BLaER1 (cell line): ENCODE results near the gene GFOD1.

Source experiments
- H3K27ac ChIP-seq: shearing (Covaris generic); formaldehyde crosslinking; 2 replicates; pipeline ENCODE4 v1.8.1; 2022
- H3K27me3 ChIP-seq: shearing (Covaris generic); formaldehyde crosslinking; 2 replicates; pipeline ENCODE4 v1.8.1; 2022
- H3K36me3 ChIP-seq: shearing (Covaris generic); formaldehyde crosslinking; 2 replicates; pipeline ENCODE4 v1.8.1; 2022
- H3K4me1 ChIP-seq: shearing (Covaris generic); formaldehyde crosslinking; 2 replicates; pipeline ENCODE4 v1.8.1; 2022
- H3K4me2 ChIP-seq: shearing (Covaris generic); formaldehyde crosslinking; 2 replicates; pipeline ENCODE4 v1.8.1; 2022
- H3K4me3 ChIP-seq: shearing (Covaris generic); formaldehyde crosslinking; 2 replicates; pipeline ENCODE4 v1.8.1; 2022
- H3K9ac ChIP-seq: shearing (Covaris generic); formaldehyde crosslinking; 2 replicates; pipeline ENCODE4 v1.8.1; 2022
- H3K9me3 ChIP-seq: shearing (Covaris generic); formaldehyde crosslinking; 2 replicates; pipeline ENCODE4 v1.8.1; 2022
- H4K20me1 ChIP-seq: shearing (Covaris generic); formaldehyde crosslinking; 2 replicates; pipeline ENCODE4 v1.8.1; 2022
- Cebpa-rat ChIP-seq: shearing (Covaris generic); IDR thresholded peaks from 2 replicates; pipeline ENCODE4 v1.8.1; 2022

The GFOD1 gene

DNA sequence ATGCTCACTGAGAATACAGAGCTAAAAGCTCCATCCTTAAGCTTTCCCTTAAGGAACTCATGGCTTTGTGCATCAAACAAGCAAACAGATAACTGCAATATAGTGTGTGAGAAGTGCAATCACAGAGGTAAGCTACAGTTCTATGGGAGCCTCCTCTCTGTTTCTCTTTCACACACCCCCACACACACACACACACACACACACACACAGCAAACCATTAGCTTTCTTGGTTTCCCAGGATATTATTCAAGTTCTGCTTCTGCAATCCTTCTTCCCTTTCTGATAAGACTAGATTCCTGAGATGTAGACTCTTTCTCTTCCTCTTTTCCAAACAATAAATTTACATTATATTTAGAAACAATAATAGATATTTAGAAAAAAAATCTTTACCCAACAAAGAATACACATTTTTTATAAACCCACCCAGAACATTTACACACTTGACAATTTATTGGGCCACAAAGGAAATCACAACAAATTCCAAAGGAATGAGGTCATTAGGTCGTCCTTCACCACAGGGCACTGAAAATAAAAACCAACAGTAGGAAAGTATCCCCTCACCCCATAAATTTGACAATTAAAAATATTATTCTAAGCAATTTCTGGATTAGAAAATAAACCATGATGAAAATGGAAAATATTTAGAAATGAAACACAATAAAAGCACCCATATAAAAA, 9.3 kb upstream of the GFOD1 start:
- TF ChIP-seq Cebpa-rat: no peak
- no peak overlapping the region for H3K27ac ChIP-seq
- no peaks in the 10 kb centered on the region for H3K27me3 ChIP-seq
- no peak overlapping the region for H3K4me3 ChIP-seq
- H3K9ac ChIP-seq: no peak overlapping the region
- H4K20me1 ChIP-seq: no peaks in the 10 kb centered on the region
- no peak overlapping the region for H3K4me2 ChIP-seq
- no peaks in the 10 kb centered on the region for H3K36me3 ChIP-seq
- no peaks in the 10 kb centered on the region for H3K4me1 ChIP-seq
- no peaks in the 10 kb centered on the region for H3K9me3 ChIP-seq

DNA sequence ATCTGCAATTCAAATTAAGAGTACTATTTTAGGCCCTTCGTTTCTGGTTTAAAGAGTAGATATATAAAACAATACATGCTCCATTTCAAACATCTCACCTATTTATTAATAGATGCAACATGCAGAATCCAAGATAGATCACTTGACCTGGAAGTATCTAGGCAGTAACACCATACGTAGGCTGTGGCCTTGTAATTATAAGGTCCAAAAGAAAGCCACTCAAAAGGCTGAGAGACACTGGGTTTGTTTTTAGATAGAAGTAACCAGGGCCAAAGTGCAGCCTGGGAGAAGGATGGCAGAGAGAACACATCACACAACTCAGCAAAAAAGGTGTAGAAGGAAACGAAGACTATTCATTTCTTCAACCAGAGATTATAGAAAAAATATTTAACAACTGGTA, 8.4 kb upstream of the GFOD1 start:
- TF ChIP-seq Cebpa-rat: no peak
- Histone ChIP-seq H4K20me1 (no peaks in the 10 kb centered on the region), H3K27ac (no peak overlapping the region), H3K4me3 (no peak overlapping the region), H3K4me2 (no peak overlapping the region), H3K9ac (no peak overlapping the region), H3K36me3 (no peaks in the 10 kb centered on the region), H3K4me1 (no peaks in the 10 kb centered on the region), H3K27me3 (no peaks in the 10 kb centered on the region), H3K9me3 (no peaks in the 10 kb centered on the region)

DNA sequence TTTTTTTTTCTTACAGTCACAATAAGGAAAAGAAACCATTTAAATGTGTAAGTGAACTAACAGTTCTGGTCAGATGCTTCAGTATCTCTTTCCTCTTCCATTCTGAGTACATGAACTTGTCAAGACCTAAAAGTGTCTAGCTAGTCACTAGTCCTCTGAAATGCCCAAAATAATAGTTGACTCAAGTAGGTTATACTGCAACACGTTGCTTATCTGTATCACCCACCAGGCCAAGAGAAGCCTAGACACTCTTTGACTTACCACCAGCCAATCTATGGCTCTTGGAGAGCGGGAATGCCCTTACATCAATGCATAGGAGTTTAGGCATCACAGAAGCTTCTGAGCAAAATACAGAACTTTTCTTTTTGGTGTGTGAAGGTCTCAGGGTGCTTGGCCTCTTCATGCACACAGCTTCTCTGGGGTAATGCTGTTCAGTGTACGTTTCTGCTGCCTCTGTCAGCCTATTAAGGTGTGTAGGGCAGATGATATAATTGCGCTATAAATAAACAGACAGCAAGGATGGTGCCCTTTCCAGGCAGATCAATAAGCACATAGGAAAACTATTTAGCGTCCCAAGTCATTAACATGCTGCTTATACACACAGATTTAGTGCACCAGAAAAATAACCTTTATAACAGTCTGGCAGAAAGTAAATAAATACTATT, 7.8 kb upstream of the GFOD1 start:
- TF ChIP-seq Cebpa-rat: no peak
- H3K4me1 ChIP-seq: no peaks in the 10 kb centered on the region
- H3K27ac ChIP-seq: no peak overlapping the region
- no peak overlapping the region for H3K4me2 ChIP-seq
- H3K27me3 ChIP-seq: no peaks in the 10 kb centered on the region
- H3K9ac ChIP-seq: no peak overlapping the region
- no peaks in the 10 kb centered on the region for H3K36me3 ChIP-seq
- no peaks in the 10 kb centered on the region for H3K9me3 ChIP-seq
- no peak overlapping the region for H3K4me3 ChIP-seq
- no peaks in the 10 kb centered on the region for H4K20me1 ChIP-seq

DNA sequence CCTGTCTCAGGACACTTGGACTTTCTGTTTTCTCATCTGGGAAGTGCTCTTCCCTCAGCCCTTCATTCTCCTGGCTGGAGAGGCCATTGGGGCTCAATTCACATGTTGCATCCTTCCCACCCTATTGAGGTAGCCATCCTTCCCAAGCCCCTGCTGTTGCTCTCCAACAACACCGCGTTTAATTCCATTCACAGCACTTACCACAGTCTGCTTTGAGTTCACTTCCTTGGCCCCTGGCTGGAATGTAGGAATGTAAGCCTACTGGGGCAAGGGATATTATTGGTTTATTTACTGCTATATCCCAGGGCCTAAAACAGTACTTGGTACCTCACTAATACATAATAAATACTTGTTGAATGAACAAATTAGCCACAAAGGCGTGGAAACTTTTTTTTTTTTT, 6.7 kb upstream of the GFOD1 start:
- no peak overlapping the region for H3K4me3 ChIP-seq
- no peaks in the 10 kb centered on the region for H3K36me3 ChIP-seq
- H3K4me2 ChIP-seq: no peak overlapping the region
- no peak overlapping the region for H3K9ac ChIP-seq
- no peaks in the 10 kb centered on the region for H3K27me3 ChIP-seq
- no peaks in the 10 kb centered on the region for H4K20me1 ChIP-seq
- H3K9me3 ChIP-seq: no peaks in the 10 kb centered on the region
- no peak for TF ChIP-seq Cebpa-rat
- no peak overlapping the region for H3K27ac ChIP-seq
- H3K4me1 ChIP-seq: no peaks in the 10 kb centered on the region

DNA sequence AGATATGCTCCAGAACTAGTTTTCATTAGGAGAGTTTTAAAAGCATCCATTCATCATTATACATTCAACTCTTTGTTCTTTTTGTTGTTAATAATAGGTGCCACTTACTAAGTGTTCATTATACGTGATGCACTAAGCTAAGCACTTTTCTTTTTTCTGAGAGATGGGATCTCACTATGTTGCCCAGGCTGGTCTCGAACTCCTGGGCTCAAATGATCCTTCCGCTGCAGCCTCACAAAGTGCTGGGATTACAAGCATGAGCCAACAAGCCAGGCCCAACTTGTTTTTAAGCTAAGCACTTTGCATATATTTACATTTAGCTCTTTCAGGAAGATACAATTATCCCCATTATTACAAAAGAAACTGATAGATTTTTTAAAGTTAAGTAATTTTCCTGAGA, 5.7 kb upstream of the GFOD1 start:
- H4K20me1 ChIP-seq: no peaks in the 10 kb centered on the region
- no peak overlapping the region for H3K4me2 ChIP-seq
- no peaks in the 10 kb centered on the region for H3K27me3 ChIP-seq
- no peaks in the 10 kb centered on the region for H3K36me3 ChIP-seq
- no peak for TF ChIP-seq Cebpa-rat
- H3K4me1 ChIP-seq: peaks cover 6% of the 10 kb centered on the region; the same call in 1 of the 2 replicates
- no peak overlapping the region for H3K27ac ChIP-seq
- no peak overlapping the region for H3K4me3 ChIP-seq
- no peak overlapping the region for H3K9ac ChIP-seq
- H3K9me3 ChIP-seq: no peaks in the 10 kb centered on the region

DNA sequence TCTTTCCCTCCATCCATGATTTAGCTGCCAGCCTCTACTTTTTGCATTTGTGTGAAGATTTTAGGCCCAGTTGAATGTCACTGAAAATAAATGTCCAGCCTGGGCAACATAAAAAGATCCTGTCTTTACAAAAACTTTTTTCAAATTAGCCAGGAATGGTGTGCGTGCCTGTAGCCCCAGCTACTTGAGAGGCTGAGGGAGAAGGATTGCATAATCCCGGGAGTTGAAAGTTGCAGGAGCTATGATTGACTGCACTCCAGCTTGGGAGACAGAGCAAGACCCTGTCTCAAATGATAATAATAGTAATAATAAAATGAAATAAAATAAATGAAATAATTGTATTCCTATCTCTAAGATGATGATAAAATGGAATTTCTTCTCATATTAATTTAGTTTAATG, 5.0 kb upstream of the GFOD1 start:
- H3K9ac ChIP-seq: no peak overlapping the region
- no peak for TF ChIP-seq Cebpa-rat
- no peaks in the 10 kb centered on the region for H3K9me3 ChIP-seq

DNA sequence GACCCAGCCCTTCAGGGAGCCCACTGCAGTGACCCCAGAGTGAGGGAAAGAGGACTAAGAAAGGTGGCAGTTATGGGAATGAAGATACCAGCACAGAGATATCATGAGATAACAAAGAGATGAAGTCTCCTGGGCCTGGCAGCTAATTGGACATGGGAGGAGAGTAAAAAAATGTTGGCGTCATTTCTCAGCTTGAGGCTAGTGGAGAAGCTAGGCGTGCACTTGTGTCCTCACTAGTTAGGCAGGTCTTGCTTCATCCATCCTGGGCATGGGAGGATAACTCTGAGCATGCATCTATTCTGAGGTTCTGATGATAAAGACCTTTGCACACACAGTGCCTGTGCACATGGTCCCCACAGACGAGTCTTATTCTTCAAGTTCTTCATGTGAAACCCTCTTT, 4.1 kb upstream of the GFOD1 start:
- no peaks in the 10 kb centered on the region; the same call in 1 of the 2 replicates for H4K20me1 ChIP-seq
- no peaks in the 10 kb centered on the region for H3K27me3 ChIP-seq
- TF ChIP-seq Cebpa-rat: no peak
- H3K4me3 ChIP-seq: no peak overlapping the region
- no peaks in the 10 kb centered on the region for H3K36me3 ChIP-seq
- peaks cover 10% of the 10 kb centered on the region; the same call in 1 of the 2 replicates for H3K4me1 ChIP-seq
- no peak overlapping the region for H3K27ac ChIP-seq
- no peaks in the 10 kb centered on the region for H3K9me3 ChIP-seq
- H3K9ac ChIP-seq: no peak overlapping the region
- no peak overlapping the region for H3K4me2 ChIP-seq

More for the DNA sequence above, 5.0 kb upstream of the GFOD1 start:
- no peaks in the 10 kb centered on the region for H3K27me3 ChIP-seq
- H3K4me3 ChIP-seq: no peak overlapping the region
- no peaks in the 10 kb centered on the region for H3K36me3 ChIP-seq
- peaks cover 10% of the 10 kb centered on the region; the same call in 1 of the 2 replicates for H3K4me1 ChIP-seq
- no peak overlapping the region for H3K4me2 ChIP-seq
- no peaks in the 10 kb centered on the region for H4K20me1 ChIP-seq
- H3K27ac ChIP-seq: no peak overlapping the region

DNA sequence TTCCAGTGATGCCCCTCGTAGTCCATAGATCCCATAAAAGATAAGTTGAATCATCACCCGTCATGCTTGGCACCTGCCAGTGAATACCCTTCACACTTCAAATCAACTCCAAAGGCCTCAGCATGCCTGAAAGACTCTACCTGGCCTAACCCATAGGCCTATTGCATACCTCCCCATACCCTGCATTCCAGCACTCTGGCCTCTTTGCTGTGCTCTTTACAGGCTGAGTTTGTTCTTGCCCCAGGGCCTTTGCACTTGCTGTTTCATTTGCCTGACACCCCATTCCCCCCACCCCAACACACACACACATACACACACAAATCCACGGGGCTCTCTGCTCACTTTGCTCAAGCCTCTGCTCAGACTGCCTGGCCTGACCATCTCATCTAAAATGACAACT, 3.0 kb upstream of the GFOD1 start:
- H3K4me1 ChIP-seq: peaks cover 14% of the 10 kb centered on the region
- no peak overlapping the region for H3K4me3 ChIP-seq
- TF ChIP-seq Cebpa-rat: no peak
- no peak overlapping the region for H3K27ac ChIP-seq
- no peak overlapping the region for H3K9ac ChIP-seq
- H3K9me3 ChIP-seq: no peaks in the 10 kb centered on the region
- H4K20me1 ChIP-seq: no peaks in the 10 kb centered on the region; the same call in 1 of the 2 replicates
- no peaks in the 10 kb centered on the region for H3K27me3 ChIP-seq
- no peaks in the 10 kb centered on the region for H3K36me3 ChIP-seq
- no peak overlapping the region for H3K4me2 ChIP-seq

DNA sequence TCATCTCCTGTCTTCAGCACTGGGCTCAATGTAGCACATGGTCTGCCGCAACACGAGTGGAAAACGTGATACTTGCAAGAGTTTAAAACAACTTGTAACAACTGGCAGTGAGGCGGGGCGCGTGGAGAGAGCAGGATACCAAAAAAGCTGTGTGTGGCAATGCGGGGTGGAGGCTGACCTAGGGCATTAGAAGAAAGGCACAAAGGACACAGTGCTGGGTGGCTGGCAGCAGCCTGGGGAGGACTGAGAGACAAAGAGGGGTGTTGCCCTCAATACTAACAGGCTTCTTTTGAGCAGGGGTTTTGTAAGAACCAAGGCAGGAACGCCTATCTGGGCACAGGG, 1.5 kb upstream of the GFOD1 start:
- Histone ChIP-seq H3K4me2 (peak overlapping the region; percentile 98), H3K27me3 (no peaks in the 10 kb centered on the region), H3K27ac (no peak overlapping the region), H3K9me3 (no peaks in the 10 kb centered on the region), H3K4me1 (peaks cover 30% of the 10 kb centered on the region), H4K20me1 (peaks cover 9% of the 10 kb centered on the region; the same call in 1 of the 2 replicates), H3K4me3 (no peak overlapping the region), H3K9ac (no peak overlapping the region), H3K36me3 (no peaks in the 10 kb centered on the region)
- no peak for TF ChIP-seq Cebpa-rat
